ENCODE results near the gene ADCY5. TPM values are rescaled to one million over a fixed set of nuclear protein-coding genes. Genes with fewer than 3 reads are reported as not detected.

Gene ADCY5
- total RNA-seq, 1 donor from 2014 or later: 10.6 TPM

GRCh38 chr3:123471106-123471505 is 22.2 kb upstream of the ADCY5 start:
- no peaks in the 10 kb centered on the region for H3K36me3 Mint-ChIP-seq (ENCODE audit: unreplicated experiment)
- no peak overlapping the region for H3K4me3 Mint-ChIP-seq (ENCODE audit: unreplicated experiment)
- no peak for TF ChIP-seq CTCF (IDR thresholded peaks at IDR 0.05)
- H3K27me3 Mint-ChIP-seq (ENCODE audit: unreplicated experiment): peaks cover 52% of the 10 kb centered on the region
- H3K9me3 Mint-ChIP-seq (ENCODE audit: unreplicated experiment): no peaks in the 10 kb centered on the region
- peaks cover 2% of the 10 kb centered on the region for H3K4me1 Mint-ChIP-seq (ENCODE audit: unreplicated experiment)
- no peak for DNase-seq (ENCODE audit: extremely low spot score, unreplicated experiment)
- H3K27ac Mint-ChIP-seq (ENCODE audit: unreplicated experiment): no peak overlapping the region

DNA sequence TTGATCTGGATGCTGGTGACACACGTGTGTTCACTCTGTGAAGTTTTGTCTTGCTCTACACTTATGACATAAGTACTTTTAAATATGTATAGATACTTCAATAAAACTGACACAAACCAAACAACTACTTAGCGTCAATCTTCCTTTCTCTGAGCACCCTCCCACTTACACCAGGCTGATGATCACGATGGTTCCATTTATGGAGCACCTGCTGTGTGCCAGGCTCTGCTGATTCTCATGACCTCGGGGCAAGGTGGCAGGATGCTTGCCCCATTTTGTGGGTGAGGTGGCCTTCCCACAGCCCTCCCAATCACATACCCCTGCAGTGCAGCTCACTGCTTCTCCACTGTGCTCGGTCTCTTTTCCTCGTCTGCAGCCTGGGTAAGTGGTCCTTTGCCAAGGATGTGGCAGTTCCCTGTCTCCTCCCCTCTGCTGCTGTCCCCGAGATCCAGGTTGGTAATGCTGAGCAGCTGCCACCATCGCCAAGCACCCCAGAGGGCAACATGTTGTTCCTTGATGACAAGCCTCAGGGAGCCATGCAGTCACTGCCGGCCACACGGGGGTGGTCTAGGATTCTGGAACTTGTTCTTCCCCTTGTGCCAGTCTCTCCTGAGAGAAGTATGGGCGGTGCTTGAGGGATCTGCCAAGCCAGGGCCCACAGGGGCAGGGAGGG is 20.6 kb upstream of the ADCY5 start:
- Mint-ChIP-seq H3K27me3 (ENCODE audit: unreplicated experiment) (peaks cover 50% of the 10 kb centered on the region), H3K4me3 (ENCODE audit: unreplicated experiment) (no peak overlapping the region), H3K9me3 (ENCODE audit: unreplicated experiment) (no peaks in the 10 kb centered on the region), H3K36me3 (ENCODE audit: unreplicated experiment) (no peaks in the 10 kb centered on the region), H3K4me1 (ENCODE audit: unreplicated experiment) (peaks cover 2% of the 10 kb centered on the region), H3K27ac (ENCODE audit: unreplicated experiment) (no peak overlapping the region)
- no peak for DNase-seq (ENCODE audit: extremely low spot score, unreplicated experiment)
- TF ChIP-seq CTCF (IDR thresholded peaks at IDR 0.05): no peak

DNA sequence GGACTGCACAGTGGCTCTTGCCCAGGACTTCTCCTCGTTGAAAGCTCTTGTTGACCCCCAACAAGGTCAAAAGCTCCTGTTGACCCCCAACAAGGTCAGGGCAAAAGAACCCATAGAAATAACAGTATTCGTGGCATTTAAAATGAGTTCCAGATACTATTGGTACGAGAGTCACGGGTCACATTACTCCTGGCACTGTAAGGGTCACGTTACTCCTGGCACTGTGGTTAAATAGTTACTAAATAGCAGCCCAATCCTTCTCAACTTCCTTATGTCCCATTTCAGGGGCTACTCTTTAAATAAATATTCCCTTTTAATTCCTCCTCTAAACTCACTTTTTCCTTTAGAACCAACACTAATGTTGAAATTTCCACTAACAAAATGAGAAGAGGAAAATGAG is 18.2 kb upstream of the ADCY5 start:
- Mint-ChIP-seq H3K4me1 (ENCODE audit: unreplicated experiment) (peaks cover 2% of the 10 kb centered on the region), H3K27me3 (ENCODE audit: unreplicated experiment) (peaks cover 62% of the 10 kb centered on the region), H3K27ac (ENCODE audit: unreplicated experiment) (no peak overlapping the region), H3K9me3 (ENCODE audit: unreplicated experiment) (no peaks in the 10 kb centered on the region), H3K36me3 (ENCODE audit: unreplicated experiment) (no peaks in the 10 kb centered on the region), H3K4me3 (ENCODE audit: unreplicated experiment) (no peak overlapping the region)
- no peak for DNase-seq (ENCODE audit: extremely low spot score, unreplicated experiment)
- no peak for TF ChIP-seq CTCF (IDR thresholded peaks at IDR 0.05)

DNA sequence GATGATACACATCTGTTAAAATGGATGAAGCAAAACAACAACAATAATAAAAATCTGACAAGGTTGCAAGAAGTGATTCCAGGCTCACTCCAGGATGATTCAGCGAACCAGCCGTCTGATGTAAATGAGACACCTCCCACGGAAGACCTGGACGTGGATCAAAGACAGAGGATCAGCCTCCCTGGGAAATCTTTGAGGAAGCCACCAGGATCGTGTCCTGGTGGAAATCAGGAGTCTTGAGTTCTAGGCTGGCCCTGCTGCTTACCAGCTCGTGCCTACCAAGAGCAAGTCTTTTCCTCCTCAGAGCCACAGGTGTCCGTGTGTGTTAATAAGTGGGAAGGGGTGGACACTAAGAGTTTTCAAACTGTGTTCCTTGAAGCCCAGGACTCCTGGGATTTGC is 15.3 kb upstream of the ADCY5 start:
- TF ChIP-seq CTCF (IDR thresholded peaks at IDR 0.05): no peak
- Mint-ChIP-seq H3K27me3 (ENCODE audit: unreplicated experiment) (peaks cover 77% of the 10 kb centered on the region), H3K27ac (ENCODE audit: unreplicated experiment) (no peak overlapping the region), H3K36me3 (ENCODE audit: unreplicated experiment) (no peaks in the 10 kb centered on the region), H3K9me3 (ENCODE audit: unreplicated experiment) (no peaks in the 10 kb centered on the region), H3K4me3 (ENCODE audit: unreplicated experiment) (no peak overlapping the region), H3K4me1 (ENCODE audit: unreplicated experiment) (peaks cover 2% of the 10 kb centered on the region)
- DNase-seq (ENCODE audit: extremely low spot score, unreplicated experiment): no peak

- Mint-ChIP-seq H3K27me3 (ENCODE audit: unreplicated experiment) (peaks cover 86% of the 10 kb centered on the region), H3K36me3 (ENCODE audit: unreplicated experiment) (no peaks in the 10 kb centered on the region), H3K9me3 (ENCODE audit: unreplicated experiment) (no peaks in the 10 kb centered on the region), H3K27ac (ENCODE audit: unreplicated experiment) (no peak overlapping the region), H3K4me1 (ENCODE audit: unreplicated experiment) (no peaks in the 10 kb centered on the region), H3K4me3 (ENCODE audit: unreplicated experiment) (no peak overlapping the region)
- no peak for TF ChIP-seq CTCF (IDR thresholded peaks at IDR 0.05)
- DNase-seq (ENCODE audit: extremely low spot score, unreplicated experiment): no peak
Observed at GRCh38 chr3:123459862-123460261, 11.0 kb upstream of the ADCY5 start.

All from osteocyte (in vitro differentiated cells).